NCI-H510A (cell line): ENCODE data around the gene CASP6.

Source experiments
- DNase-seq: peaks from one replicate; lab custom pipeline; 2025; lab: John Stamatoyannopoulos, UW

CASP6 gene

GRCh38 chr4:109671350-109671749 is 31.9 kb downstream of the CASP6 start:
- no peak for DNase-seq

GRCh38 chr4:109665783-109666485 is 37.3 kb downstream of the CASP6 start:
- no peak for DNase-seq

- no peak for DNase-seq
Measured at GRCh38 chr4:109662771-109663170, 40.5 kb downstream of the CASP6 start.

- no peak for DNase-seq
Measured at GRCh38 chr4:109662116-109662515, 41.1 kb downstream of the CASP6 start.

GRCh38 chr4:109658871-109659410 is 44.3 kb downstream of the CASP6 start:
- DNase-seq = no peak

- DNase-seq = no peak
Measured at GRCh38 chr4:109657854-109658418, 45.3 kb downstream of the CASP6 start.

- no peak for DNase-seq
Measured at GRCh38 chr4:109655396-109655795, 47.8 kb downstream of the CASP6 start.

- DNase-seq = no peak
Measured at GRCh38 chr4:109649872-109650271, 53.4 kb downstream of the CASP6 start.

GRCh38 chr4:109648997-109649575 is 54.2 kb downstream of the CASP6 start:
- DNase-seq = no peak

- DNase-seq = no peak
Measured at GRCh38 chr4:109648266-109648996, 54.8 kb downstream of the CASP6 start.

GRCh38 chr4:109645874-109646710 is 57.2 kb downstream of the CASP6 start:
- no peak for DNase-seq

GRCh38 chr4:109640644-109641043 is 62.6 kb downstream of the CASP6 start:
- DNase-seq = no peak
